ENCODE data around the gene MRPS15.

The MRPS15 gene

DNA sequence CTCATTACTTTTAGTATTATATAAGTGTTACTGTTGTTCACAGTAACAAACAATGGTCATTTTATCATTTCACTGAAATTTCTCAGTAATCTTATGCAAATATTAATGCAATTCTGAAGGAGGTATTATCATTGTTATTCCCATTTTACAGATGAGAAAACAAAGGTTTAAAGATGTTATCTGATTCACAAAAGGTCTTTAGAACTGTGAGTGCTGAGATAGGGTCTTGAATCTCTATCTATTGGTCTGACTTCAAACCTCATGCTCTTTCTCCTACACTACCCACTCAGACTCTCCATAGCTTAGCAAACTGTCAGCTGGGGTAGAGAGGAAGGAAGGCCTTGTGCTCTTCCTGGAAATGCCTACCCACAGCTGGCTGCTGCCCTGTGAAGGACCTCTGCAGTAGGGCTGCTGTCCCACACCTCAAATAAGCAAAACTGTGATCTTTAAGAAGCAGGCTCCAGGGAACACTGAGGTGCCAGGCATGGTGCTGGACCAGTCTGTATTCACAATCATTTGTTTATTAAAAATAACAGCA lies 7.7 kb downstream of the MRPS15 start:
- DNase-seq: no peak

DNA sequence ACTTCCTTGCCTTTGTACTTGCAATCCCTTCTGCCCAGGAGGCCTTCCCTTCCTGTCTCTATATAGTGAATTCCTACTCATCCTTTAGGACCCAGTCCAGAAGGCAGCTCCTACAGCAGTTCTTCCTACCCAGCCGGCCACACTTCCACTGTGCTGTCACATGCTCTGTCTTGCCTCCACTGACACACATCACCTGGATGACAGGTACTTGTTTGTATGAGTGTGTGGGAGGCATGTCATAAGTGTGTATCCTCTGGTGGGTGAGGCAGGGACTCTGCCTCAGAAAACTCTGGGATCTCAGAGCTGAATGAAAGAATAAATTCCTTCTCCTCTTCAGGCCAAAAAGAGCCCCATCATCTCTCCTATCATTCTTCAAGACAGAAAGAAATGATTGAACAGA lies 8.8 kb downstream of the MRPS15 start:
- DNase-seq: no peak

DNA sequence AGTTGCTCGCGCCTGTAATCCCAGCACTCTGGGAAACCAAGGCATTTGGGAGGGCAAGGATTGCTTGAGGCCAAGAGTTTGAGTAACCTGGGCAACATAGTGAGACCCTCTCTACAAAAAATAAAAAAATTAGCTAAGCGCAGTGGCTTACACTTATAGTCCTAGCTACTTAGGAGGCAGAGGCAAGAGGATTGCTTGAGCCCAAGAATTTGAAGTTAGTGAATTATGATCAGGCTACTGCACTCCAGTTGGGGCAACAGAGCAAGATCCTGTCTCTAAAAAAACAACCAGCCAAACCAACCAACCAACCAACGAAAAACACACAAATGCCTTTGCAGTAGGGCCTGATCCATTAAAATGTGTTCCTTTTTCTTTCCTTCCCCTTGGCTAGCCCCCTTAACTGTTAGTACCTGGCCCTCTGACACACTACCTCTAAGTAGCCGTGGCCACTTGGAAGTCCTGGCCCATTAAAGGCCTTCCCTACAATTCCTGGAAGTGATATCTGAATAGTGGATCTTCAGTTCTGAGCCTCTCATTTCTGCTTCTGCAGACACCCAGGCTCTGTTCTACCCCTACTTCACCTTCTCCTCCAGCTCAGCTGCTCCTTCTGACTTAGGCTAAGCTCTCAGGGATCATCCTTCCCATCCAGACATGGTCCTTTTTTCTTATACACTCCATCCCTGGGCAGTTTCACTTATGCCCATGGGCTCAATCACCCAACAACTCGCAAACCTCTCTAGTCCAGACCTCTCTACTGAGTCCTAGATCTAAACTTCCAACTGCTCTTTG lies 10.4 kb downstream of the MRPS15 start:
- DNase-seq: no peak

DNA sequence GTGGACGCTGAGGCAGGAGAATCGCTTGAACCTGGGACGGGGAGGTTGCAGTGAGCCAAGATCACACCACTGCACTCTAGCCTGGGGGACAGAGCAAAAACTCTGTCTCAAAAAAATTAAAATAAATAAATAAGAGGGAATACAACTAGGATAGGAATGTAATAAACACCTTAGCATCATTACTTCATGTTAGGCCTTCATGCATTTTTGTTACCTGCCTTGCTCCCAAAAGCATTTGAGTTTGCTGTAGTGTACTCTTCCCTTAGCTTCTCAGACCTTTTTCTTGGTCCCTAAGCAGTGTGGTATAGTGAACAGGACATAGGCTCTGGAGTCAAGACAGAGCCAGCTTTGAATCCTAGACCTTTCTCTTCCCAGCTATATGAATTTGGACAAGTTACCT lies 11.1 kb downstream of the MRPS15 start:
- DNase-seq: no peak

DNA sequence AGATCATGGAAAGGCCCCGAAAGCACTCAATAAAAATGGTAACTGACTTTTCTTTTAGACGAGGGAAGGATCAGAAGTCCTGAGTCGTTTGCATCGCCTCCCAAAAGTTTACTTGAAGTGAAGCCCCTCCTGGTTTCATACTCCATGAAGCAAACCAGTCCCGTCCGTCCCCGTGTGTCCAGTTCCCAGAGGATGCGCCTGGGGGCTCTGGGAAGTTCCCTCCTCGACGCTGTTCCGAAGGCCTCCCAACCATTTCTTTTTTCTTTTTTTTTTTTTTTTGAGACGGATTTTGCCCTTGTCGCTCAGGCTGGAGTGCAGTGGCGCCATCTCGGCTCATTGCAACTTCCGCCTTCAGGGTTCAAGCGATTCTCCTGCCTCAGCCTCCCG lies 13.3 kb downstream of the MRPS15 start:
- no peak for DNase-seq

DNA sequence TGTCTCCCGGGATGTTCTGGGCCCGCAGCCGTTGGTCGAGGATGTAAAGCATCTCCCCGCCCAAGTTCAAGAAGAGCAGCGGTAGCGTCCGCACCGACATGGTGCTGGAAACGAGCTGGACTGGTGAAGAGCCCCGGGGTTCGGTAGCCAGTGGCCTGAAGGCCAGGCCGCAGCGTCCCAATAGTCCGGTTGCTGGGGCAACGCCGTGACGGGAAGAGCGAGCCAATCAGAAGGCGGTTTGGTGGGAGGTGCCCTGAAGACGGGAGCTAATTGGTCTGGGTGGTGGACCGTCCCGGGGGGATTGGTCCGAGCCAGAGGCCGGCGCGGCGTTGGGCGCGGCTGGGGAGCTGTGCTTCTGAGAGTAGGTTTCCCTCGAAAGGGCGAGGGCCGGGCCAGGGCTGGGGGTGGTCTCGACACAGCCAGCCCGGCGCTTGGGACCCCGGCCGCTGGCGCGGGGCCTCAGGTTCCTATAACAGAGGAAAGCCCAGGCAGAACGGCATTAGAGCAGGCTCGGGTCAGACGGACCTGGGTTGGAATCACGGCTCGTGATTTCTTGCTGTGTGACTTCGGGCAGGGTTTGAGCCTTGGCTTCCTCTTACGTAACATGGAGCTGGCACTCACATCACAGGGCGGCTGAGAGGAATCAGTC lies 13.8 kb downstream of the MRPS15 start, which contains the start of gene OSCP1:
TSS of gene OSCP1 (minus strand) at position 182 of the 649 bp plus-strand sequence. CDS start at position 100, 82 bp downstream.
- peak; percentile 96 for DNase-seq

DNA sequence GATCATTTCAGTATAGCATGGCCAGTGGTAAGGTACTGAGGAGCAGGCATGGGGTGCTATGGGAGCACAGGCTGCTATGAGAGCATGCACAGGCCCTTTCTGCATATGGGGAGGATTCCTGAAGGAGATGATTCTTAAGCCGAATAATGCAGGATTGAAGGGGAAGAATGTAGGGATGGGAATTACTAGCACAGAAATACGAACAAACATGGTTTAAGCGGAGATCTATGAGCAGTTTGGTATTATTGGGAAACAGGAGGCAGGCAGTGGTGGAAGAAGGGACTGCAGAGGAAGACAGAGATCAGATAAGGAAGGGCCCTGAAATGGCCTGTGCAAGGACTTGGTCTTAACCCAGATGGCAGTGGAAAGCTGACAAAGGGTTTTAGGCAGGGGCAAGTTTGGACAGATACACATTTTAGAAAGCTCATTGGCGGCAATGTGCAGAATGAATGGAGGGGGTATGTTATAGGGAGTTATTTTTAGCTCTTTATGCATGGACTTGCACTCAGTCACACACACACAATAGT lies 15.6 kb downstream of the MRPS15 start:
- DNase-seq: no peak

DNA sequence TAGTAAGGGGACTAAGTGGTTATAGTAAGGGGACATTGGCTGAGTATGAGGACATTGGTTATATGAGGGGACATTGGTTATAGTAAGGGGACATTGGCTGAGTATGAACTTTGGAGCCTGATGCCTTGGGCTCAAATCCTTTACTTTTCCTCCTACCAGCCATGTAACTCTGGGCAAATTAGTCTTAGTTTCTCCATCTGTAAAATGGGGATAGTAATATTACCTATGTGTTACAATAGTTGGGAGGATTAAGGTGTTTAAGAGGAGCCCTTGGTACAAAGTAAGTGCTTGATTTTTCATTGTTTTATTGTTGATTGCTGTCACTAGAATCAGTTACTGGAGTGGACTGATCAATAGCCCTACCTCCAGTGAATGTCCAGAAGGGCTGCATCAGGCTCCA lies 16.7 kb downstream of the MRPS15 start:
- DNase-seq: no peak

DNA sequence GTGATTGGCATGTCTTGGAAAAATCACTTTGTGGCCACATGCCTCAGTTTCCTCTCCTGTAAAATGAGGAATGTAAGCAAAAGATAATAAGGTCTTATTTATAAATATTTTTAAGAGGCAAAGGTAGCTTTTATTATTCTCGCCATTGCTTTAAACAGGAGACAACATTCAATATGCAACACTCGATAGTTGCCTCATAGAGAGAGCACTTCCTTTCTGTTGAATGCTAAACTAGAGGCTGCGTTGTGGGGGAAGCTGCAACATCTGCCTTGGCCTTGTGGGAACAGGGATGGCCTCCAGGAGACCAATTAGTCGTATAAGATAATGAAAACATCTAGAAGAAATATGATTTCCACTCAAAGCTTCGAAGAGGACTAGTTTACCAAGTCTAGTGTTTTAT lies 17.4 kb downstream of the MRPS15 start:
- DNase-seq: no peak

DNA sequence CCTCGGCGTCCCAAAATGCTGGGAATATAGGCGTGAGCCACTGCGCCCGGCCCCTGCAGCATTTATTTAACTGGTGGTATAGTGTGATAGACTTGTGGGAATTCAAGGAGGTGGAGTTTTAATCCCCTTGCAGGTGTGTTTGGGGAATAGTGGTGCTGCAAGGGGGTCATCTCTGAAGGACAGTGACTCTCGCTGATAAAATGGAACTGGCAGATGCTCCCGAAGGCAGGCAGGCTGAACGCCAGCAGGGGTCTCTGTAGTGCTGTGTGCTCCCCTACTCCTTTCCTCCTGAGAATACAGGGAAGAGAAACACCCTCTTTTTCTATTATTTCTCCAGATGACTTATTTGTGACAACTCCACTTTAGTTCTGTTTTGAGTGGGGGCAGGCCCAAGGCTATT lies 17.9 kb downstream of the MRPS15 start:
- DNase-seq: peak; percentile 76

DNA sequence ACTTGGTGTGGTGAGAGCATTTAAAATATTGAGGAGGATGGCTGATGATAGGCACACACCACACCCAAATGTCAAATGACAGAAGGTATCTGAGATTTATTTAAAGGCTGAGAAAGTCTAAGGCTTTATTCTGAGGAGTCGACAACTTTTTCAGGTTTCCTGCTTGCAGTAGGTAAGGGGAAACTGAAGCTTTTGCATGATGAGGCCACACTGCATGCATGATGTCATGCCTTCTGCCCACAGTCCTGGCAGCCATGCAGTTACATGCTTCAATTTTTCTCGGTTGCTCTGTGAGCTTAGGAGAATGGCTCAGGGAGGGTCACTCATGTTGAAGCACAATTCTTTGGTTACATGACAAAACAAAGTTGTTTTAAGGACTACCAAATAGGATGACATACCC lies 20.9 kb downstream of the MRPS15 start:
- no peak for DNase-seq

DNA sequence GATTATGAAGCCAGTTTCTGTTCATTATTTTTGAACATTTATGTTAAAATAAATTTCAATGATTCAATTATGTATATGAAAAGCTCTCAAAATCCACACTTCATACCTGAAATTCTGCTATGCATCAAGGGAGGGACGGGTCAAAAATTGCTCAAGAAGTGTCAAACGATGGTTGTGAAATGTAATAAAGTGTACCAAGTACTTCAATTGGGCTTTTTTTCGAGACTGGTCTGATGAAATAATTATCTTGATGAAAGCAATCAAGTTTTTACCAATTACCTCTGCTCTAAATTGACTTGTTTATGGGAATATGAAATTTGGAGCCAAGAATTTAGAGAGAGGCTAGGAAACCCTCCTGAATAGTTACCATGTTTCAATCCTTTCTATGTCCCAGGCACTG lies 21.8 kb downstream of the MRPS15 start:
- DNase-seq: no peak

DNA sequence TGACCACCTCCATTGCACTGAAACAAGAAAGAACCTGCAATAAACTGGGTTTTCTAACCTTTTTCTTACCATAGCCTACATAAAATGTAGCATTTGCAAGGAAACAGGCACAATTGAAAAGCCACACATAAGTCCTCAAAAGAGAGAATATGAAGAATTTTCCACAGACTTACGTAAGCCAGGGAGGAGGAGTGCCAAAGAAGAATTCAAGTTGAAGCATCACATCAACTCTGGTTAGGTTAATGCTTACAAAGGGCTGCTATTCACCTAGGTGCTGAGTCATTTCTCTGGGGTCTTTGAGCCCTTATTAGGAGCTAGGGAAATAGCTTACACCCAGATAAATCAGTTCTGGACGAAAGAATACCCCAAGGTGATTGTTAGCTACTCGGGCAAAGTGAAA lies 23.5 kb downstream of the MRPS15 start:
- no peak for DNase-seq

DNA sequence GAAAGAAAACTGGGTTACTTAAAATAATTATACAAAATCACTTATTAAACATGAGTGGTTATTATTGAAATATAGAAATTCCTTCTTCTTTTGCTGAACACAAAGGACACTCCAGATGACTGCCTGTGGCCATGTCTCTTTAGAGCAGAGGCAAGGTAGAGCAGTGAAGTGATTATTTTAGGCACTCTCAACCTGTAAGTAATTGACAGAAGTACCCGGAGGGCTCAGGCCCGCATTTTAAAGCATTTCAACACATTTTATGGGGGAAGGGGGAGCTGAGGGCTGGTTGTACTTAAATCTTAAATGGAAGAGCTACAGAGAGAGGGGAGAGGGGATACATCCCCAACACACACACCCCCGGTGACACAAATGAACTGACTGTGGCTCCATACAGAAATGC lies 24.1 kb downstream of the MRPS15 start:
- DNase-seq: peak; percentile 75

DNA sequence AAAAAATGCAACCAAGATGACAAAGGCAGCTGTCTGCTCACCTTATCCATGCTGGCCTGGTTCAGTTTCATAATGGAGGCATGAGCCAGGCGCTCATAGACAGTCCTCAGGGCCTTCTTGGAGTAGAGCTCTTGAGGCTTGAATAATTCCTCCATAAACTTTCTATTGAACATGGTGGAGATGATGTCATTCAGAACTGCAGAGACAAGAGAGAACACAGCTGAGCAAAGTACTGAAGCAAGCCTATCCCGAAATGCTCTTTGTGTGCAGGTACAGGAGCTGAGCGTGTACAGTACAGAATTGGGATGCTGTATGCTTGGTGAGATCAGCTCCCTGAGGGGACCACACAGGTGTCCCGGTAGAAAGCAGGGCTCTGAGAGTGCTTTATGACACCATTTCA lies 25.5 kb downstream of the MRPS15 start:
- no peak for DNase-seq

DNA sequence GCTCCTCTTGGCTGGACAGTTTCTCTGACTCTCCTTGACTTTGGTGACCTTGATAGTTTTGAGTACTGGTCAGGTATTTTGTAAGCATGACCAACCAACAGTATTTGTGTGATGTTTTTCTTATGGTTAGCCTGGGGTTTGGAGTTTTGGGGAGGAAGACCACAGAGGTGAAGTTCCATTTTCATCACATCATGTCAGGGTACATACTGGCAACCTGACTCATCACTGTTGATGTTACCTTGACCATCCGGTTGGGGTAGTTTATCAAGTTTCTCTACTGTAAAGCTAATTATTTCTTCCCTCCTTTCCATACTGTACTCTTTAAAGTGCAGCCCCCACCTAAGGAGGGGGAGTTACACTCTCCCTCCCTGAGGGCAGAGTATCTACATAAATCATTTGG lies 27.4 kb downstream of the MRPS15 start:
- peak; percentile 82 for DNase-seq

DNA sequence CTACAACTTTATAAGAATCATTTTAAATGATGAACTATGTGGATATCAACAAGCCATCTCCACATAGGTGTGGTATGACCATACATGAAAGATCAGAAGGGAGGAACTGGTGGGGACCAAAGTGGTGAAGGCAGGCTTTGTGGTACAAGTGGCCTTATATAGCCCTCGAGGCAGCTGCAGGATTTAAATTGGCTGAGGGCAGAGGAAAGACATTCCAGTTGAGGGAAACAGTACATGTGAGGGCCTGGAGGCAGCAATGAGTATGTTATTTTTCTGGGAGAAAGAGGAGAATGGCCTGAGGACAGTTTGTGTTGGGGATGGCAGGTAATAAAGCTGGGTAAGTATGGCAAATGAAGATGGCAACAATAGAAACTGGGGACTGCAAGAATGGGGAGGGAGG lies 31.1 kb downstream of the MRPS15 start:
- peak; percentile 71 for DNase-seq

DNA sequence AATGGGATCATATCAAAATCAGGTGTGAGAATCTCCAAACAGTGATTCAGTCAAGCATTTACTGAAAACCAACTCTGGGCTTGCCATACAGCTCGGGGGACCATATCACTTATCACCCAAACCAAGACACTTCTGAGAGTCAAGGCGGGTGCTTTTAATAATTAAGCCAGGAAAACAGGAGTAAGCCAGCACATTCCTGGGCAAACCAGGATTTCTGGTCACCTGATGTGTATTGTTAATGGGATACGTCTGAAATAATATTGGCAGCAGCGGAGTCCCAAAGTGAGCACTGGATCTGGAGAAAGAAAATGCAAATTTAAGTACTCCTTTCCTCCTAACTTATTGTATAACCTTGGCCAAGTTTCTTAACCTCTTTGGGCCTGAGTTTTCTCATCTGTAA lies 31.6 kb downstream of the MRPS15 start:
- no peak for DNase-seq

DNA sequence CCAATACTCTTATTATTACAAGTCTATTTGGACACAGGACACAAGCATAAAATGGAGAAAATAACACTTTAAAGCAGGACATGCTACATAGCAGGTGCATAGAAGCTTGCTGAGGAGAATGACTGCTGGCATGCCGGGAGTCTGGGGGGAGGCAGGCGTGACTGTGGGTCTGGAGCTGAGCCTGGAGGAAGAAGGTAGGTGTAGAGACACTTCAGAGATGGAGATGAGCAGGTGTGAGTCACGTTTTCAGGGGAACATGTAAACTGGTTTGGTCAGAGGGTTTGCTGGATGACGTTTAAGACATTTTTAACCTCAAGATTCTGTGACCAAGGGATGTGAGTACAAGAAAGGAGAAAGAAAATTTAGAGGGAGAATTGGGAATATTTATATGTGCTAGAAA lies 38.4 kb downstream of the MRPS15 start:
- peak; percentile 64 for DNase-seq

DNA sequence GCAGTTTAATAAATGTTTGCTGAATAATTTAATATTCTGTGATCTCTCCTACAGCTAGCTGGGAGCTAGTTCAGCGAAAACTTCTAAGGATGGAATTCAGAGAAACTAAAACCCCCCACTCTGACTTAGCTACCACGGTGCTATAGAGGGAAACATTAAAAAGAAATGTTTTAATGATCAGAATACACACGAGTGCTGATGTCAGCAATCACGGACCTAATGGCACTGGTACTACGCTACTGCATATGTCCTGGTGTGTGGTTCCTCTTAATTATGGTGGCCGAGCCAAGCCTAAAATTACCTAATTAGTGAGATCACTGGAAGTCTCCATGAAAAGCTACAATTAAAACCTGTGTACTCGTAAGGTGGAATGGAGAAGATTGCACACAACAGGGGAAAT lies 42.5 kb downstream of the MRPS15 start:
- DNase-seq: no peak

DNA sequence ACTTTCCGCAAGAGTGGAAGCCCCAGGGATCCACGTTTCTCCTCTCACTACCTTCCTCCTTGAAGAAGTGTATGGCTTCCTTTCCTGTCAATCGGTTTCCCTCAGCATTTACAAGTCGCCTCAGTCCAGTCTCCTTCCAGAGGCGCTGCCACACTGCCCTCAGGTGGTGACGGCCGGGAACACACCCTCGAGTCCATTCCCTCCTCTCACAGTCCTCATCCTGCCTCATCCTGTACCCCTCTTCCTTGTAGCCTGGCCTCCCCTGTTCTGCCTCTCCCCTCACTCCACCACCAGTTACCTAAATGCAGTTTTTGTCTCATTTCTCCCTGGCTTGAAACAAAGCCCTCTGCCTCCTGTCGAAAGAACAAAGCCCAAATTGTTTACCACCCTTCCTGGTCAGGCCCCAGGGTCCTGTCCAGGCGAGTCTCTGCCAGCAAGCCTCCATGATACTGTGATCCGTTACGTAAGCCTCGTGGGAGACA lies 43.3 kb downstream of the MRPS15 start:
- DNase-seq: peak; percentile 95

DNA sequence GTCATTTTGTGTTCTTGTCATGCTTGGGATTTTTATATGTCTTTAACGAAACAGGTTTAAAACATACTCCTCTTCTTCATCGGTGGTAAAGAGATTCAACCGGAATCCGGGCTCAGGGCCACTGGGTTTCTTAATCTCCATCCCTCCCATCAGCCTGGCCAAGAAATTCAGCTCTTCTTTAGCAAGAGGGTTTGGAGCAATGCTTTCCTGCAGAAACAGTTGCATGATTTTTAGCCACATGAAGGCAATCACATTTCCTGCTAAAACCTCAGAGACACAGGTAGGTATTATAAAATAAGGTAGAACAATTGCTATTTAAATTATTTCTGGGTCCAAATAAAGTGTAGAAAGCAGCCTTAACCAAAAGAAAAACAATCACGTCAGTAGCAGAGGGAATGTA lies 43.8 kb downstream of the MRPS15 start:
- no peak for DNase-seq

DNA sequence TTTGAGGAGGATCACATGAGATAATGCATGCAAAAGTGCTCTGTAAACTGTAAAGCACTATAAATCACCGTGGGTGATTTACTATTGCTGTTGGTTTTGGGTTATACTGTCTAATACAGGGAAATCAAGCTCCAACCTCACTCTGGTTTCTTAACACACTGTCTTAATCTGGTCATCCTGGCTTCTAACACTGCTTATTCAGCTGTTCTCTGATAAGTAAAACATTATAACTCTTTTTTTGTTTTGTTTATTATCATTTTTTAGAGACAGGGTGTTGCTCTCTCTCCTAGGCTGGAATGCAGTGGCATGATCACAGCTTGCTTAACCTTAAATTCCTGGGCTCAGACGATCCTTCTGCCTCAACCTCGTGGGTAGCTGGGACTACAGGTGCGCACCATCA lies 44.6 kb downstream of the MRPS15 start:
- DNase-seq: no peak

DNA sequence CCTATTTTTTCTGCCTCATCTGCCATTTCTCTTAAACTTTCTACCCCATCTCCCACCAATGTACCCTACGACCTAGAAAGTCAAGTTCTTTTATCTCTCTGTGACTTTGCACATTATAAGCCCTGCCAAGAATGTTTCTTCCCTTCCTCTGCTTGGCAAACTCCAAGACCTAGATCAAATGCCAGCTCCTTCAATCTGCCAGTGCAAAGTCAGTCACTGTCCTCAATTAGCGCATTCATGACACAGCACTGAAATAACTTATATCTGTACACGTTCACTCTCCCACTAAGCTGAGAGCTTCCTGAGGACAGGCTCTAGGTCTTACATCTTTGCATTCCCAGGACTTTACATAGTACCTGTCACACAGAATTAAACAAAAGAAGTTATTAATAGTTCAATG lies 45.0 kb downstream of the MRPS15 start:
- no peak for DNase-seq

Data from islet precursor cell (in vitro differentiated cells).